Skeletal muscle satellite cell (primary cell): Measurements from ENCODE around the gene GMFB.

Experiments
- H3K27me3 ChIP-seq: 2 replicates; pipeline ENCODE4 v1.7.0; 2013; ENCODE audit warnings: low read length; ENCODE audit not compliant: control insufficient read depth, insufficient read depth
- H3K36me3 ChIP-seq: 2 replicates; pipeline ENCODE4 v1.7.0; 2013; ENCODE audit warnings: mild to moderate bottlenecking, control low read depth, low read length; ENCODE audit not compliant: insufficient read depth
- H3K4me1 ChIP-seq: 2 replicates; pipeline ENCODE4 v1.7.0; 2013; ENCODE audit warnings: low read length; ENCODE audit not compliant: control insufficient read depth, insufficient read depth
- H3K4me2 ChIP-seq: 2 replicates; pipeline ENCODE4 v1.7.0; 2013; ENCODE audit warnings: mild to moderate bottlenecking, low read length
- H3K4me3 ChIP-seq: 2 replicates; pipeline ENCODE4 v1.7.0; 2013; ENCODE audit warnings: low read length
- H3K9ac ChIP-seq: 2 replicates; pipeline ENCODE4 v1.7.0; 2013; ENCODE audit warnings: mild to moderate bottlenecking, low read depth, low read length, moderate library complexity
- H3K9me3 ChIP-seq: replicated peaks from 2 replicates; pipeline ENCODE4 v1.7.0; 2013; ENCODE audit warnings: mild to moderate bottlenecking, control low read depth, low read length

Gene GMFB

DNA sequence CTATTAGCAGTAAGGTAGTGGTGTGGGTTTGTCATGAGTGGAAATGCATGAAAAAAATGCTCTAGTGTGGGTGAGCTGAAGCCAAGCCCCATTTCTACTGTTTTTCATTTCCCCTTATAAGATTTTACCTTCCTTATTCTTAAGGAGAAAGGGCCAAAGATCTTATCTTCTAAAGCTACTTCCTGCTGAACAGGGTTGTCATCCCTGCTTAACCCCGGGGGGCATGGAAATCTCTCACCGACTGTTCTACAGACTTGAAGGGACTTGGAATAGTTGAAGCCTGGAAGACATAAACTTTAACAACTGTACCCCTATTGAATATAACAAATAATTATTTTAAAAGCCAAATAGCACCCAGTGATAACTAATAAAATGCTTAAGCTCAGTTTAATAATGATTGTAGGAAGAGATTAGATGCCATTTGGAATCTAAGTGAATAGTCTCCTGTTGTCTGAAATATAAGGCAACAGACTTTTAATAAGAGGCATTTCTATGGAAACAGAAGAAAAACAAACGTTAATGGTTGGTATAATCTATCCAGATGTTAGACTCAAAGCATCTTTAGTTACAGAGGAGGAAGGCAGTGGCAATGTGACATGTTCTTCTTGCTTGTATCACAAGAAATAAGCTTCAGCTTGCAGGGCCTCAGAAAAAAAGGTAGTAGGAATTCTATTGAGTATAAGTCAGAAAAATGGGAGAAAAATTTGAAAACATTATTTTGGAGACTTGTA, 1.8 kb upstream of the GMFB start:
- Histone ChIP-seq H3K4me3 (no peak overlapping the region), H3K4me1 (peaks cover 20% of the 10 kb centered on the region), H3K9ac (no peak overlapping the region), H3K9me3 (no peaks in the 10 kb centered on the region), H3K4me2 (no peak overlapping the region), H3K27me3 (peaks cover 7% of the 10 kb centered on the region), H3K36me3 (peaks cover 4% of the 10 kb centered on the region)

DNA sequence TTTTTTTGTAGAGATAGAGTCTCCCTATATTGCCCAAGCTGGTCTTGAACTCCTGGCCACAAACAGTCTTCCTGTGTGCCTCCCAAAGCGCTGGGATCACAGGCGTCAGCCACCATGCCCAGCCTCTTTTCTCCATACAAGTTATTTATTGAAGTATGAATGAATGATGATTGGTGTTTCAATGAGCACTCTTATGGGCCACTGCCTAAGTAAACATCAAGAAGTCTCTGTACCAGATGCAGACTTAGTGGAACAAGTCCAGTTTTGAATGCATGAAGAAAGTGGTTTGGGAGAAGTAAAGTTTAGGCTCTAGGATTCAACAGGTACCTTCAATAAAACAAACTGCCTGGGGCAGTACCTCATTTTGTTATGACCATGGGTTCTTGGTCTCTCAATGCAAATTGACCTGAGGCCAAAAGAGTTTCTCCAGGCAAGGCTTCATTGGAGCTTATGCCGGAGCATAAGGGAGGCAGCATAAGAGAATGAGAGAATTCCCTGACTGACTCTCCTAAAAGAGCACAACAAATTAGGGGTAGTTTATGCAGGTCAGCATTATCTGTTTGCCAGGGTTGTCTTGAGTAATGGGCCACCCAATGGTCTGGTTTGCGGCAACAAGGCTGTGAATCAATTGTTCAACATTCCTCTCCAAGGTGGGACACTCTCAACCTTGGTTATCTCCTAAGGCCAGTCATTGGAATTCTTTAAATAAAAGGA, 1.1 kb upstream of the GMFB start:
- Histone ChIP-seq H3K4me3 (peak overlapping the region; percentile 87), H3K4me1 (peaks cover 21% of the 10 kb centered on the region), H3K9ac (peak overlapping the region; percentile 97), H3K36me3 (peaks cover 4% of the 10 kb centered on the region), H3K4me2 (peak overlapping the region; percentile 83), H3K9me3 (no peaks in the 10 kb centered on the region), H3K27me3 (peaks cover 7% of the 10 kb centered on the region)

DNA sequence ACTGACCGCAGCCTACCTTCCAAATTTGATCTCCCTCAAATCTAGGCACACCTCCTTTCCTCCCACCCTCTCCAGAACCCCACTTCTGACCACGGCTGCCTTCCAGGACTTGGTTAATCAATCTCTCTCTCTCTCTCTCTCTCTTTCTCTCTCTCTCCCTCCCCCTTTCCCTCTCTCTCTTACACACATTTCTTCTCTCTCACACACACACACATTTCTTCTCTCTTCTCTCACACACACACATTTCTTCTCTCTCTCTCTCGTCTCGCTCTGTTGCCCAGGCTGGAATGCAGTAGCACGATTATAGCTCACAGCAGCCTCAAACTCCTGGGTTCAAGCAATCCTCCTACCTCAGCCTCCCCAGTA, 521 bp upstream of the GMFB start:
- Histone ChIP-seq H3K36me3 (peaks cover 4% of the 10 kb centered on the region), H3K4me2 (peak overlapping the region; percentile 83), H3K4me1 (peaks cover 22% of the 10 kb centered on the region), H3K27me3 (peaks cover 7% of the 10 kb centered on the region), H3K9ac (peak overlapping the region; percentile 97), H3K4me3 (peak overlapping the region; percentile 87), H3K9me3 (no peaks in the 10 kb centered on the region)

DNA sequence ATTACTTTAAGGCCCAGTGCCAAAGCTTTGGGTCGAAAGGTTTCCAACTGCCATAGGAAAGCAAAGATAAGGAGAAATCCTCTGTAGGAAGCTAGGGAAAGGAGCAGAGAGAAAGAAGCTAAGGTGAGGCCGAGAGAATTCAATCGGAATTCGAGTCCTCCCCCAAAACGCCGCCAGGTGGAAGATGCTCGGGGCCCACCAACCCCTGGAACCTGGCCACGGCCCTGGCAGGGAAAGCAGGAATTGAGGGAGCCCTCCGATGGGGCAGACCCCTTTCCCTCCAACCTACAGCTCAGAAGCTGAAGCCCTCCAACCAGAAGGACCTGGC, 498 bp downstream of the GMFB start:
- H3K9me3 ChIP-seq = no peaks in the 10 kb centered on the region
- H3K36me3 ChIP-seq = peaks cover 6% of the 10 kb centered on the region
- H3K9ac ChIP-seq = peak overlapping the region; percentile 97
- peaks cover 22% of the 10 kb centered on the region for H3K4me1 ChIP-seq
- peaks cover 4% of the 10 kb centered on the region for H3K27me3 ChIP-seq
- H3K4me2 ChIP-seq = peak overlapping the region; percentile 90
- H3K4me3 ChIP-seq = peak overlapping the region; percentile 87

DNA sequence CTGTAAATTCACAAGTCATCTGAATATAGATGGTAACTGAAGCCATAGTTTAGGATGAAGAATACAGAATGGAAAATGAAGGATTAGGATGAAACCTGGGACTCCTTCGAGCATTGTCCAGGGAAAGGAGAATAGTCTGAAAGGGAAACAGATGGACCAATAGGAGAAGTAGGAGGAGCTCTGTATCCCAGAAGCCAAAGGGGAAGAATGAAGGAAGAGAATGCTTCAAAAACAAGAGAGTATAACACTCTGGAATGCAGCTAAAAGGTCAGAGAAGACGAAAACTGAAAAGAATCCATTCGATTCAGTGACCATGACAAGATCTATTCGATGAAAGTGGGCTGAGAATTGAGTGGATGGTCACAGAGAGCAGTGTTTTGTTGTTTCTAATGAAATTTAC, 1.0 kb downstream of the GMFB start:
- no peaks in the 10 kb centered on the region for H3K9me3 ChIP-seq

DNA sequence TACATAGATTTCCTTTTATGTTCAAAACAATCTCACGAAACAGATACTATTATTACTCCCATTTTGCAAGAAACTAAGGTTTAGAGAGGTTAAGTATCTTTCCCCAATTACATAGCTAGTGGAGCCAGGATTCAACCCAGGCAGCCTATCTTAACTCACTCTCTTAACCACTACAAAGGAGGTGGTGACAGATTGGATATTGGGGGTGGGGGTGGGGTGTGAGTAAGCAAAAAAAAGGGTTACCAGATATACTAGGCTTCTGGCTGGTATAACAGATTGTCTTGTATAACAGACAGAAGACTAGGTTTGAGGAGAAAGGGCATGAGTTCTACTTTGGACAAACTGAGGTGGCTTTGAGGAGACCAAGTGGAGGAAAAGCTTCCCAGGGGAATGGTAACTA, 2.1 kb downstream of the GMFB start:
- Histone ChIP-seq H3K36me3 (peaks cover 22% of the 10 kb centered on the region), H3K4me3 (no peak overlapping the region), H3K4me2 (peak overlapping the region; percentile 42), H3K9ac (no peak overlapping the region), H3K9me3 (no peaks in the 10 kb centered on the region), H3K4me1 (peaks cover 22% of the 10 kb centered on the region), H3K27me3 (no peaks in the 10 kb centered on the region)

More for the DNA sequence above, 1.0 kb downstream of the GMFB start:
- H3K9ac ChIP-seq = peak overlapping the region; percentile 97
- peak overlapping the region; percentile 87 for H3K4me3 ChIP-seq
- H3K4me2 ChIP-seq = peak overlapping the region; percentile 90
- H3K27me3 ChIP-seq = no peaks in the 10 kb centered on the region
- H3K4me1 ChIP-seq = peaks cover 22% of the 10 kb centered on the region
- peaks cover 11% of the 10 kb centered on the region for H3K36me3 ChIP-seq

DNA sequence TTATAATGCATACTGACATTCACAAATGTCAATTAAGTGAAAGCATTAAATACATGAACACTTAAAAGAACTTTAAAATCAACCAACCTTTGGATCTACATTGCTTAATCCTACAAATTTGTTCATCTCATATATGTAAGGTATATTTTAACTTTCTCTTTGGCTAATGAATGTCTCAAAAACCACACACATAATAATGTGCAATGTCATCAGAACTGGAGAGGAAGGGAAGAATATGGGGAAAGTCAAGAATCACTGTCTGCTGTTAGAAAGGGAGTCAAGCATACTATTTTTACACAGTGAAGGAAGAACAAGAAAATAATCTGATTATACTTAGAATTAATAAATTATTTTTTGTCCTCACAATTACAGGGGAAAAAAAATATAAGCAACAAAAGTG, 4.9 kb downstream of the GMFB start:
- H3K27me3 ChIP-seq = no peaks in the 10 kb centered on the region
- H3K4me1 ChIP-seq = peaks cover 14% of the 10 kb centered on the region
- H3K36me3 ChIP-seq = peaks cover 35% of the 10 kb centered on the region
- H3K4me2 ChIP-seq = no peak overlapping the region
- H3K9me3 ChIP-seq = no peaks in the 10 kb centered on the region
- no peak overlapping the region for H3K9ac ChIP-seq
- no peak overlapping the region for H3K4me3 ChIP-seq

DNA sequence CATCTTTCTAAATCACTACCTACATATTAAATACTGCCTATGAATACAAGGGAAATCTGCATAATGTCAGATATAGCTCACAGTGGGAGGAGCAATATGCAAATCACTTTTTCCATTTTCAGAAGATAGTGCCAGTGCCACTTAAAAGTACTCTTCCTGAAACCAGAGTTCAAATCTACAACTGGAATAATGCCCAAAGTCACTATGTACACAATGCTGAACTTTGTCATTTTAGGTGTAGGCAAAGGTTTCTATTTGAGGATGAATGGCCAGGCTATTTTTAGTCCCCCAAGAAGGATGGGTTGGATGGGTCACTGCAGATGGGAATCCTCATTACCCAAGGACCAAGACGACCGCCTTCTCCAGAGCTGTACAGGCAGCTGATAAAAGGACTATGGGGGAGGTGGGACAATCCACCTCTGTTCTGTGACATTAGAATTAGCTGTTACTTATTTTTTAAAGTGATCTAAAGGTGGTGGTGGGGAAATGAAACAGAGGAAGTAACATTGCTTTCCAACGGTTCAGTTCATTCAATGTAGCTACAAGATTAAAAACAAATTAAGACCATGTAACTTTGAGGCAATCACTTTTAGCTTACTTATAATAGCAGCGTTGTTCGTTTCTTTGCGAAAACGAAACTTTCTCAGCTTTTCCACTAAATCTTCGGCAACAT, 5.6 kb downstream of the GMFB start:
- H3K9me3 ChIP-seq = no peaks in the 10 kb centered on the region
- H3K4me2 ChIP-seq = no peak overlapping the region
- H3K4me1 ChIP-seq = peaks cover 14% of the 10 kb centered on the region
- no peak overlapping the region for H3K4me3 ChIP-seq
- no peaks in the 10 kb centered on the region for H3K27me3 ChIP-seq
- H3K9ac ChIP-seq = no peak overlapping the region
- H3K36me3 ChIP-seq = peaks cover 39% of the 10 kb centered on the region

DNA sequence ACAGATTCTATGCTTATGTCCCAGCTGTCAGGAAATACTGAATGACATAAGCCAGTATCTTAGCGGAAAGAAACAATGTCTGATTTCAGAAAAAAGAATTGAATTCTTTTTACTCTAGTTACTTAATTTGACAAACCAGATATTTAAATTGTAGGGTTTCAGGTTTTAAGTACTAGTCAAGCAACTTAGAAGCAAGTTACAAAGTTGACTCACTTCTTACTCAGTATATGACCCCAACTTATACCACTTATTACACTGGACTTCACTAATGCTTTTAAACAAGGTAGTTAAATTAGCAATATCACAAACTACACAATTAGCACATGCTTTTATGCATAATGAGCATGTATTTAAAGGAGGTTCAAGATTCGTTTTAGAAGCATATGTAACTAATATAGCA, 7.1 kb downstream of the GMFB start:
- H3K4me3 ChIP-seq = no peak overlapping the region
- peaks cover 51% of the 10 kb centered on the region for H3K36me3 ChIP-seq
- no peak overlapping the region for H3K9ac ChIP-seq
- no peaks in the 10 kb centered on the region for H3K27me3 ChIP-seq
- H3K4me2 ChIP-seq = no peak overlapping the region
- peaks cover 8% of the 10 kb centered on the region for H3K4me1 ChIP-seq
- no peaks in the 10 kb centered on the region for H3K9me3 ChIP-seq

DNA sequence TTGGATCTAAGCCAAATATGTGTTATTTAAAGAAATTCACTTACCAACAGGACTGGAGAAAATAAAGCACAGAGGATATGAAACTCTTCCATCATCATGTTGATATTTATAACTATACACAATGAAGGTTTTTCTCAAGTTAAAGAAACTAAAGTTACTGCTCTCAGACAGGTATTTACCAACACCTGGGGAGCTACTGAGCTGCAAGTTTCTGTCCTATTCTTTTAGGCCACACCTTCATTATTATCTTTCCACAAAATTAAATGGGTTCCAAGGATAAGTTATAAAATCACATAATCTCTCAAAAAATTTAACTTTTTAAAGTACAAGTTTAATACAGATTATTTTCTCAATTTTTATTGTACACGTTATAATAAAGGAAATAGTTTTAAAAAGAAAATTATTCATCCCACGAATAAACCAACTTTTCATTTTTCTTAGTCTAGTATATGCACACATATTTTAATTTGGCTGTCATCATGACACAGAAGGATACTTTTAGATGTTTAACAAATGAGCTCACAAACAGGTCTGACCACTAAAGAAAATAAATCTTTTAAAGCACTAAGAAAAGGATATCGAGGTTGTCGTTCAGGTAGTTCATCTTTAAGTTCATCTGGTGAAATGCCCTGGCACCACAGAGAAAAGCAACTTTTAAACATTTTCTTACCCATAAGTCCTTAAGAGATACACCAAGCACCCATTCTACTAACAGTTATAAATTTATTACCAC, 7.8 kb downstream of the GMFB start:
- H3K4me1 ChIP-seq = peaks cover 3% of the 10 kb centered on the region
- no peak overlapping the region for H3K9ac ChIP-seq
- peaks cover 57% of the 10 kb centered on the region for H3K36me3 ChIP-seq
- no peaks in the 10 kb centered on the region for H3K27me3 ChIP-seq
- no peaks in the 10 kb centered on the region for H3K9me3 ChIP-seq
- H3K4me3 ChIP-seq = no peak overlapping the region
- no peak overlapping the region for H3K4me2 ChIP-seq

DNA sequence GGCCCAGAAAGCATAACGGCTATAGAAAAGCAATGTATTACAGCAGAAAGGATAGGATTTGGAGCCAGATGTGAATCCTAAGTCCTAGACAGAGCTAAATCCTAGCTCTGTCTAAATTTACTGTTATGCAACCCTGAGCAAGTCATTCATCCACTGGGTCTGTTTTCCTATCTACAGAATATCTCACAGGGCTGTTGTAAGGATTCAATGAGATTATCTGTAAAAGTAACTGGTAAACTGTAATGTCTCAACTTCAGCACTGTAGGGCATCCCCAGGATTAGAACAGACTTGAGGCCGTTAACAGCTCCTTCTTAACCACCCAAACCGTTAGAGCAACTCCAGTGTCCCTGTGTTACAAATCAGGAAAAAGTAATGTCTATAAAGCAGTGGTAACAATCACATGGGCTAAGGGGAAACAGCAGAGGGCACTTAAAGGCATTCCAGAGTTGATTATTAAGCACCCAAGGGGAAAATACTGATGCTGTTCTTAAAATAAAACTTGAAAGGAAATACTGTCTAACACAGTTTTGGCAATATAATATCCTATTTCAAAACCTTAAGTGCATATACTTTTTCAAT, 10.1 kb downstream of the GMFB start:
- H3K4me2 ChIP-seq = peak overlapping the region; percentile 21
- H3K9me3 ChIP-seq = no peaks in the 10 kb centered on the region
- H3K9ac ChIP-seq = no peak overlapping the region
- H3K27me3 ChIP-seq = no peaks in the 10 kb centered on the region
- no peaks in the 10 kb centered on the region for H3K4me1 ChIP-seq
- H3K36me3 ChIP-seq = peaks cover 67% of the 10 kb centered on the region
- H3K4me3 ChIP-seq = no peak overlapping the region
